ENCODE measurements around the gene BPTF.
"Not testable (repeated sequence)": the region's sequence is repeated elsewhere in the genome, so short reads cannot be mapped to it uniquely, and the experiment has no call there.

DNA sequence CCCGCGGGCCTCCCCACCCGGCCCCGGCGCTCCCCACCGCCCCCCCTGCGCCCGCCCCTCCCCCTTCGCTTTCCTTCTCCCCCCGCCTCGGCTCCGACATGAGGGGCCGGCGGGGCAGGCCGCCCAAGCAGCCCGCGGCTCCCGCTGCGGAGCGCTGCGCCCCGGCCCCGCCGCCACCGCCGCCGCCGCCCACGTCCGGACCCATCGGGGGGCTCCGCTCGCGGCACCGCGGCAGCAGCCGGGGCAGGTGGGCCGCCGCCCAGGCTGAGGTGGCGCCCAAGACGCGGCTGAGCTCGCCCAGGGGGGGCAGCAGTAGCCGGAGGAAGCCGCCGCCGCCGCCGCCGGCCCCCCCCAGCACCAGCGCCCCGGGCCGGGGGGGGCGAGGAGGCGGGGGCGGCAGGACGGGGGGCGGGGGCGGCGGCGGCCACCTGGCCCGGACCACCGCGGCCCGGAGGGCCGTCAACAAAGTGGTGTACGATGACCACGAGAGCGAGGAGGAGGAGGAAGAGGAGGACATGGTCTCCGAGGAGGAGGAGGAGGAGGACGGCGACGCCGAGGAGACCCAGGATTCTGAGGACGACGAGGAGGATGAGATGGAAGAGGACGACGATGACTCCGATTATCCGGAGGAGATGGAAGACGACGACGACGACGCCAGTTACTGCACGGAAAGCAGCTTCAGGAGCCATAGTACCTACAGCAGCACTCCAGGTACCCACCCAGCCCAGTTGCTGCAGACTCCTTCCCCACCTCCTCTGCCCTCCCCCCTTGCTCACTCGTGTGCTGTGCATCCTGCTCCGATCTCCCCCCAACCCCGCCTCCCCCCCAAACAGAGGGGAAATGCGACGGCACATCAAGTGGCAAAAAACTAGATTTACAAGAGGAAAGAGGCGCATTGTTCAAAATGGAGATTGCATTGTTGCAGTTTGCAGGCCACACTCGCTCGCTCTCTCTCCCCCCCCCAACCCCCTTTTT is 611 bp downstream of the BPTF start:
- TF ChIP-seq TAF1 (IDR thresholded peaks at IDR 0.05; ENCODE audit: borderline replicate concordance, insufficient read depth, low read length), result not testable (repeated sequence)
- TF ChIP-seq SIN3A (IDR thresholded peaks at IDR 0.05; ENCODE audit: borderline replicate concordance, insufficient read depth, low read length), result peak; percentile 31; the same call in 1 of the 2 replicates
- TF ChIP-seq, protein P1, sequence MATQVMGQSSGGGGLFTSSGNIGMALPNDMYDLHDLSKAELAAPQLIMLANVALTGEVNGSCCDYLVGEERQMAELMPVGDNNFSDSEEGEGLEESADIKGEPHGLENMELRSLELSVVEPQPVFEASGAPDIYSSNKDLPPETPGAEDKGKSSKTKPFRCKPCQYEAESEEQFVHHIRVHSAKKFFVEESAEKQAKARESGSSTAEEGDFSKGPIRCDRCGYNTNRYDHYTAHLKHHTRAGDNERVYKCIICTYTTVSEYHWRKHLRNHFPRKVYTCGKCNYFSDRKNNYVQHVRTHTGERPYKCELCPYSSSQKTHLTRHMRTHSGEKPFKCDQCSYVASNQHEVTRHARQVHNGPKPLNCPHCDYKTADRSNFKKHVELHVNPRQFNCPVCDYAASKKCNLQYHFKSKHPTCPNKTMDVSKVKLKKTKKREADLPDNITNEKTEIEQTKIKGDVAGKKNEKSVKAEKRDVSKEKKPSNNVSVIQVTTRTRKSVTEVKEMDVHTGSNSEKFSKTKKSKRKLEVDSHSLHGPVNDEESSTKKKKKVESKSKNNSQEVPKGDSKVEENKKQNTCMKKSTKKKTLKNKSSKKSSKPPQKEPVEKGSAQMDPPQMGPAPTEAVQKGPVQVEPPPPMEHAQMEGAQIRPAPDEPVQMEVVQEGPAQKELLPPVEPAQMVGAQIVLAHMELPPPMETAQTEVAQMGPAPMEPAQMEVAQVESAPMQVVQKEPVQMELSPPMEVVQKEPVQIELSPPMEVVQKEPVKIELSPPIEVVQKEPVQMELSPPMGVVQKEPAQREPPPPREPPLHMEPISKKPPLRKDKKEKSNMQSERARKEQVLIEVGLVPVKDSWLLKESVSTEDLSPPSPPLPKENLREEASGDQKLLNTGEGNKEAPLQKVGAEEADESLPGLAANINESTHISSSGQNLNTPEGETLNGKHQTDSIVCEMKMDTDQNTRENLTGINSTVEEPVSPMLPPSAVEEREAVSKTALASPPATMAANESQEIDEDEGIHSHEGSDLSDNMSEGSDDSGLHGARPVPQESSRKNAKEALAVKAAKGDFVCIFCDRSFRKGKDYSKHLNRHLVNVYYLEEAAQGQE (IDR thresholded peaks at IDR 0.05; ENCODE audit: insufficient read depth in 1 of 2, low read depth in 2 of 2, low read length in 2 of 2), result not testable (repeated sequence)
